B cell (primary cell): ENCODE results near the gene APPL1. TPM values are rescaled to one million over a fixed set of nuclear protein-coding genes. Genes with fewer than 3 reads are reported as not detected.

Experiments
- ATAC-seq: fragments of 200-7000 bp; cut with Tn5 transposase; one replicate; pipeline ENCODE4 v1.10.0; 2021; ENCODE audit warnings: low read depth, mild to moderate bottlenecking, moderate number of reproducible peaks, moderate library complexity
- CTCF ChIA-PET: fragments of 350-600 bp; sonication (Branson Sonifier 250); formaldehyde crosslinking; loops from one replicate; lab custom pipeline; 2021; ENCODE audit warnings: antibody characterized with exemption, inconsistent platforms; lab: Charles Lee
- POLR2A ChIA-PET: fragments of 350-600 bp; sonication (Branson Sonifier 250); formaldehyde crosslinking; loops from one replicate; lab custom pipeline; 2021; ENCODE audit warnings: antibody characterized with exemption; lab: Charles Lee
- DNase-seq: peaks from one replicate; pipeline ENCODE4 v3.0.0; 2013
- H2AFZ ChIP-seq: 2 replicates; pipeline ENCODE4 v1.6.1; 2012; ENCODE audit warnings: mild to moderate bottlenecking, low read depth, low read length; ENCODE audit not compliant: insufficient read depth, poor library complexity, severe bottlenecking
- H3K27ac ChIP-seq, 2 donors: 1 replicate in 1 of 2; 2 replicates in 1 of 2; pipeline ENCODE4 v1.5.1; 2012 to 2013; ENCODE audit warnings: low read length in 2 of 2, mild to moderate bottlenecking in 2 of 2, moderate library complexity in 1 of 2
- H3K27me3 ChIP-seq, 4 experiments: fragments of 200-600 bp in 1 of 4; sonication (generic) in 1 of 4; replicated peaks in 1 of 4; 1 replicate in 2 of 4; 2 replicates in 2 of 4; pipeline versions ENCODE4 v1.6.1 to v1.7.0; 2013 to 2016; ENCODE audit warnings: low read length in 3 of 4, mild to moderate bottlenecking in 2 of 4, mixed read lengths in 1 of 4, moderate library complexity in 1 of 4; ENCODE audit not compliant: insufficient read depth in 4 of 4, control insufficient read depth in 3 of 4; ENCODE audit errors: control extremely low read depth in 1 of 4
- H3K36me3 ChIP-seq, 2 experiments: replicated peaks in 1 of 2; 1 replicate in 1 of 2; 2 replicates in 1 of 2; pipeline versions ENCODE4 v1.6.1 to v1.7.1; 2013; ENCODE audit warnings: low read length in 1 of 2; ENCODE audit not compliant: insufficient read depth in 2 of 2, control insufficient read depth in 1 of 2; ENCODE audit errors: control extremely low read depth in 1 of 2, extremely low read depth in 1 of 2
- H3K4me1 ChIP-seq, 2 donors: fragments of 200-600 bp in 1 of 2; sonication (generic) in 1 of 2; 1 replicate in 1 of 2; 2 replicates in 1 of 2; pipeline versions ENCODE4 v1.5.1 to v1.6.1; 2013 to 2017; ENCODE audit warnings: low read length in 2 of 2; ENCODE audit not compliant: control insufficient read depth in 2 of 2, insufficient read depth in 2 of 2
- H3K4me2 ChIP-seq: replicated peaks from 2 replicates; pipeline ENCODE3; 2012; ENCODE audit warnings: mild to moderate bottlenecking, low read depth, low read length; ENCODE audit not compliant: poor library complexity, severe bottlenecking
- H3K4me3 ChIP-seq, 5 experiments: fragments of 200-600 bp in 1 of 5; sonication (generic) in 1 of 5; 1 replicate in 3 of 5; 2 replicates in 2 of 5; pipeline versions ENCODE4 v1.5.1 to v1.7.0; 2011 to 2016; ENCODE audit warnings: low read length in 4 of 5, mild to moderate bottlenecking in 4 of 5, low read depth in 2 of 5, control low read depth in 1 of 5, moderate library complexity in 1 of 5; ENCODE audit not compliant: insufficient read depth in 1 of 5; ENCODE audit errors: control extremely low read depth in 1 of 5, extremely low read depth in 1 of 5
- H3K79me2 ChIP-seq: fragments of 200-600 bp; sonication (generic); one replicate; pipeline ENCODE4 v1.6.0; 2016; ENCODE audit warnings: low read length; ENCODE audit not compliant: control insufficient read depth, insufficient read depth
- H3K9ac ChIP-seq: fragments of 200-600 bp; sonication (generic); 2 replicates; pipeline ENCODE4 v1.6.1; 2017; ENCODE audit warnings: mild to moderate bottlenecking, low read length, moderate library complexity
- H3K9me3 ChIP-seq, 3 donors: one replicate each; pipeline versions ENCODE4 v1.6.1 to v1.7.1; 2013; ENCODE audit warnings: low read length in 2 of 3; ENCODE audit not compliant: control insufficient read depth in 2 of 3, insufficient read depth in 1 of 3; ENCODE audit errors: control extremely low read depth in 1 of 3
- H4K20me1 ChIP-seq: 2 replicates; pipeline ENCODE4 v1.6.0; 2012; ENCODE audit warnings: mild to moderate bottlenecking, low read length; ENCODE audit not compliant: insufficient read depth, control insufficient read depth, poor library complexity, severe bottlenecking
- H3K27ac Mint-ChIP-seq: one replicate; pipeline ENCODE4 v1.8.0; 2021; ENCODE audit warnings: mixed read lengths
- H3K27me3 Mint-ChIP-seq: one replicate; pipeline ENCODE4 v1.8.0; 2021; ENCODE audit warnings: mixed read lengths
- H3K4me1 Mint-ChIP-seq: one replicate; pipeline ENCODE4 v1.8.0; 2021; ENCODE audit warnings: mixed read lengths
- H3K4me3 Mint-ChIP-seq: one replicate; pipeline ENCODE4 v1.8.0; 2021; ENCODE audit warnings: mixed read lengths
- H3K9me3 Mint-ChIP-seq: one replicate; pipeline ENCODE4 v1.8.0; 2022; ENCODE audit warnings: mixed read lengths; ENCODE audit not compliant: insufficient read depth
- CTCF ChIP-seq: fragments of 200-600 bp; IDR thresholded peaks from one replicate; pipeline ENCODE4 v1.8.0; 2022; ENCODE audit warnings: antibody characterized with exemption, mild to moderate bottlenecking
- EZH2 ChIP-seq: IDR thresholded peaks from 2 replicates; pipeline ENCODE4 v1.6.1; 2012; ENCODE audit warnings: borderline replicate concordance, low read depth, mild to moderate bottlenecking, moderate library complexity, low read length; ENCODE audit not compliant: insufficient read depth, poor library complexity, severe bottlenecking
- WGBS: methylation state at CpG from one replicate; pipeline ENCODE4 v1.1.5; 2013; ENCODE audit warnings: missing lambda C conversion rate; ENCODE audit not compliant: insufficient coverage; 5-methylcytosine and 5-hydroxymethylcytosine counted together
- intact Hi-C: fragments of 100-400 bp; cut with micrococcal nuclease; formaldehyde crosslinking; loops from one replicate; pipeline ENCODE4 v1.10.0; 2022
- polyA plus RNA-seq: library from polyadenylated mRNA; depleted of rRNA; stranded (reverse); fragments of >200 nt; gene quantifications from 2 replicates; pipeline ENCODE4 v1.2.3, GENCODE V29; 2012
- total RNA-seq, 2 donors: library from RNA; stranded (reverse); fragments of 120-200 nt in 1 of 2; gene quantifications; 1 replicate in 1 of 2; 2 replicates in 1 of 2; pipeline versions ENCODE4 v1.2.3 to v1.2.4, GENCODE V29; 2013 to 2022

The APPL1 gene
- total and polyA plus RNA-seq, 2 donors (not counting 1 experiment from before 2014, with no cell fraction given) = 25.5 to 69.5 TPM

- H3K9me3 Mint-ChIP-seq = no peaks in the 10 kb centered on the region
Observed at GRCh38 chr3:57179580-57180410, 47.7 kb upstream of the APPL1 start.

More at GRCh38 chr3:57179580-57180410, 47.7 kb upstream of the APPL1 start:
- no peak overlapping the region for H2AFZ ChIP-seq
- Mint-ChIP-seq H3K4me3 (no peak overlapping the region), H3K4me1 (peaks cover 4% of the 10 kb centered on the region), H3K27ac (no peak overlapping the region), H3K27me3 (peaks cover 8% of the 10 kb centered on the region)
- intact Hi-C loops = loop anchor here (10.0 kb wide), 1 partner anchor 415 kb away; the partner anchor contains the start of gene ARF4
- no peak overlapping the region for H3K4me3 ChIP-seq
- DNase-seq (peak; percentile 39), ATAC-seq (no peak)
- ChIA-PET POLR2A (no interaction called here), CTCF (interaction anchor here (0.8 to 1.9 kb wide), 9 partner anchors 9 to 221 kb away, joined by 3 to 9 read pairs (median 3); no protein-coding TSS in a partner anchor)
- no peaks in the 10 kb centered on the region for H3K9me3 ChIP-seq
- no peaks in the 10 kb centered on the region for H3K79me2 ChIP-seq
- no peaks in the 10 kb centered on the region for H3K36me3 ChIP-seq
- peaks cover 0 to 2% of the 10 kb centered on the region in 2 donors for H3K4me1 ChIP-seq
- 75% methylated on average over 2 of the region's 5 CpGs for WGBS
- H3K4me2 ChIP-seq = no peak overlapping the region
- no peak overlapping the region for H3K27ac ChIP-seq
- no peak overlapping the region for H3K9ac ChIP-seq
- H4K20me1 ChIP-seq = no peaks in the 10 kb centered on the region
- TF ChIP-seq CTCF (peak; percentile 49), EZH2 (no peak)
- no peaks in the 10 kb centered on the region for H3K27me3 ChIP-seq
